DMS79 (cell line): ENCODE data around the gene SMG6.
A peak's percentile ranks its signal among the peaks of the same experiment; 100 is the strongest.

Experiments used
- DNase-seq: peaks from one replicate; lab custom pipeline; 2025; lab: John Stamatoyannopoulos, UW

Gene SMG6

GRCh38 chr17:2049333-2050299 lies 254.0 kb downstream of the SMG6 start:
- DNase-seq, result peak; percentile 27

DNA sequence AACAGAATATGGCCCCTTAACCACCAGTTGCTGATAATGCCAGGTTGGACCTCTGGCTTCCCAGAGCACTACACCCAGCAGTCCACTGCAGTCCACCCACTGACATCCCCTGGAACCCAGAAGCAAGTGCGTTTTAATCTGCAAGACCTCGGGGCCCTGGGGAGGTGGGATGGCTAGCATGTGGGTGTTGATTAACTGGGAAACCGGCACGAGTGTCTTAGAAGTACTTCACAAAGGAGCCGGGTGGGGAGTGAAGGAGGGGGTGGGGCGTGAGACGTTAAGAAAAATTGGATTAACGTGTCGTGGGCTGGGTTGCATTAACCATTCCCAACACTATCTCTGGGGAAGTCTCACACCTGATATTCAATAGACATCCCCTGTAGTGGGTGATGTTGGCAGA lies 254.8 kb downstream of the SMG6 start:
- no peak for DNase-seq

DNA sequence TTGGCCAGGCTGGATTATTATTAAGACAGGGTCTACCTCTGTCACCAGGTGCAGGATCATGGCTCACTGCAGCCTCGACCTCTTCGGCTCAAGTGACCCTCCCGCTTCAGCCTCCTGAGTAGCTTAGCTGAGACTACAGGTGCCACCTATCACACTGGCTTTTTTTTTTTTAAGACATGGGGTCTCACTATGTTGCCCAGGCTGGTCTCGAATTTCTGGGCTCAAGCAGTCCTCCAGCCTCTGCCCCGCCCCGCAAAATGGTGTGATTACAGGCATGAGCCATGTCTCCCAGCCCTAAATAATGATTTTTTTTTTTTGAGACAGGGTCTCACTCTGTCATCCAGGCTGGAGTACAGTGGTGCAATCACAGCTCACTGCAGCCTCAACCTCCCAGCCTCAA lies 256.0 kb downstream of the SMG6 start:
- no peak for DNase-seq

DNA sequence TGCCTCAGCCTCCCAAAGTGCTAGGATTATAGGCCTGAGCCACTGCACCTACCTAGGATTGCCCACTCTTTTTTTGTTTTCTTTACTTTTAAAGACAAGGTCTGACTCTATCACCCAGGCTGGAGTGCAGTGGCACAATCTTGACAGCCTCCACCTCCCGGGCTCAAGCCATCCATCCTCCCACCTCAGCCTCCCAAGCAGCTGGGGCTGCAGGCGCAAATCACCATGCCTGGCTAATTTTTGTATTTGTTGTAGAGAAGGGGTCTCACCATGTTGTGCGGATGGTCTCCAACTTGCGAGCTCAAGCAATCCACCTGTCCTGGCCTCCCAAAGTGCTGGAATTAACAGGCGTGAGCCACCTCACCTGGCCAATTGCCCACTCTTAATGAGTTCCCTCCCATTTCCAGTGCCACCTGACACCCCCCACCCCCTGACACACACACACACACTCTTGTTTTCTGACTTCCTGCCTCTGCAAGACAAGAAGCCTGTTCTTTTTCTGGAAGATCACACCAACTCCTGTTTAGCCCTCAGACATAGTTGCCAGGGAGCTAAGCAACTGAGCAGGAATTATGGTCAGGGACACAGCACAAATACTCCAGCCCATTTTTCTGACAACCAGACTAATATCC lies 259.2 kb downstream of the SMG6 start:
- DNase-seq, result no peak

DNA sequence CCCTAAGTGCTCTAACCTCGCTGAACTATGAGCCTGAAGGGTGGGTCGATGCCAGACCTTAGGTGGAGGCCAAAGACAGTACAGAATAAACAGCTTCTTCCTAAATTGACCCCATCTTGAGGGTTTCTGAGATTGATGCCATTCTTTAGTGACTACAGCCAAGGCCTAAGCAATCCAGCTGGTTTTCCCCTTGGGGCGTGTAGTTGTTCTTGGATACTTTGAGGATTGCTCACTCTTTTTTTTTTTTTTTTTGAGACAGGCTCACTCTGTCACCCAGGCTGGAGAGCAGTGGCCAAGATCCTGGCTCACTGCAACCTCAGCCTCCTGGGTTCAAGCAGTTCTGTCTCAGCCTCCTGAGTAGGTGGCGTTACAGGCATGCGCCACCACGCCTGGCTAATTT lies 259.8 kb downstream of the SMG6 start:
- no peak for DNase-seq

DNA sequence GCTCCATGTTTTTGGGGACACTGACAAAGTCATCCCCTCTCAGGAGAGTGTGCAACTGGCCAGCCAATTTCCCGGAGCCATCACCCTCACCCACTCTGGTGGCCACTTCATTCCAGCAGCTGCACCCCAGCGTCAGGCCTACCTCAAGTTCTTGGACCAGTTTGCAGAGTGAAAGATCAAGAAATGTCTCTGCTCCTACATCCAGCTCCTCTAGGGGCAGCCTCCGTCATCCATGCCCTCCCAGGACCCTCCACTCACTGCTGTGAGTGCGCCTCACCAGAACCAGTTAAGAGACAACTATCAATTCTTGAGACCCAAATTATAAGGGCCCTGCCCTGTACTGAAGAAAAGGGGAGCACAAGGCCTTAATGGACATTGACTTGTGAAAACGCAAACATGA lies 260.7 kb downstream of the SMG6 start:
- DNase-seq, result no peak

- DNase-seq, result no peak
Observed at GRCh38 chr17:2042390-2042847, 261.2 kb downstream of the SMG6 start.

- DNase-seq, result peak; percentile 90
Observed at GRCh38 chr17:2041561-2042389, 261.8 kb downstream of the SMG6 start, which contains the start of gene OVCA2. TSS of gene OVCA2 (plus strand) at chr17:2042022. CDS start at chr17:2042048, 26 bp downstream.

- DNase-seq, result no peak
Observed at GRCh38 chr17:2040942-2041560, 262.5 kb downstream of the SMG6 start.

- no peak for DNase-seq
Observed at GRCh38 chr17:2040219-2040827, 263.3 kb downstream of the SMG6 start.

GRCh38 chr17:2037155-2037554 lies 266.4 kb downstream of the SMG6 start:
- DNase-seq, result no peak

DNA sequence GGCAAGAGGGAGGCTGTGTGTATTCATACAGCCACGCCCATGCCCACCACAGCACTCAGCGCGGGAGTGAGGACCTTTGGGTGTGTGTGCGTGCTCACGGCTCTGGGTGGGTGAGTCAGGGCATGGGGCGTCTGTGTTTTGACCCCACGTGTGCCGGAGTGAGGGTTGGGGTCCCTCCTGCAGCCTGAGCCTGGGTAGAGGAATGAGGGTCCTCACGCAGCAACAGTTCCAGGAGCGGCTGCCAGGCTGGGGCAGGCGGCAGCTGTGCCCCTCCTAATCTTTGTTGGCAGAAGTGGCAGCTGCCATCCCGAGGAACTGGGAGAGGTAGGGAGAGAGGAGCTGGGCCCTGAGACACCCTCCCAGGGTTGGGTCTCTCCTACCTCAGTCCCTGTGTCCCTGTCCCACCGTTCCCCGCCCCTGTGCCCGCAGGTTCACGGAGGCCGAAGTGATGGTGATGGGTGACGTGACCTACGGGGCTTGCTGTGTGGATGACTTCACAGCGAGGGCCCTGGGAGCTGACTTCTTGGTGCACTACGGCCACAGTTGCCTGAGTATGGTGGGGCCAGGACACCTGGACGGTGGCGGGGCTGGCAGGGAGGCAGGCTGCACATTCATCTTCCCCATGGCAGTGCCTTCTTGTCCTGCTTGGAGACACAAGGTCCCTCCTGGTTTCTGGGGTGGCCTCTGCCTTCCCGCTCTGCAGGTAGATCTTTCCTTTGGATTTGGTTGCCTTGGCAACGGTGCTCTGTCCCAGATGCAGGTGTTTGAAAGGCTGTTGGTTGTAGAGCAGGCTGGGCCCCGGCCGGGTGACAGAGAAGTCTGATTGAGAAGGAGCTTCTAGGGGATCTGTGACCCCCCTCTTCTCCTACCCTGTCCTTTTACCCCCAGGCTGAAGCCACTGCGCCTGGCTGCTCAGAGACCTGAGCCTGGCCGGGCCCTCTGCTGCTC lies 267.8 kb downstream of the SMG6 start:
- DNase-seq, result no peak

GRCh38 chr17:2034806-2035540 lies 268.6 kb downstream of the SMG6 start:
- no peak for DNase-seq

- no peak for DNase-seq
Observed at GRCh38 chr17:2034157-2034556, 269.4 kb downstream of the SMG6 start.

DNA sequence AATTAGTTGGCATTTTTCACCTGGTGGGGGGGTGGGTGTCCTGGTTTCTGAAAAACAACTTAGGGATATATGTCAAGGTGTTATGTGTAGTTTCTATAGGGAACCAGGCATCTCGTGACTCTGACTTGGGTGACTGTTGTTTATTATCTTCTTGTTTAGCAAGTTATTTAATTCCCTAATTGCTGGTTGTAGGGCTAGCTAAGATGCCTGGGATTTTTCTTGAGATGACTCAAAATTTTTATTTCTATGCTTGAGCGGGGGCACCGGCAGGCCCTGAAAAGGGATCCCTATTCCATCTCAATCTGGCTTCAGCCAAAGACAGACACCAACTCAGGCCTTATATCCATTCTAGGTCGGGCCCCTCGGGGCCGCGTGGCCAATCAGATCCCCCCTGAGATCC lies 270.4 kb downstream of the SMG6 start:
- no peak for DNase-seq

DNA sequence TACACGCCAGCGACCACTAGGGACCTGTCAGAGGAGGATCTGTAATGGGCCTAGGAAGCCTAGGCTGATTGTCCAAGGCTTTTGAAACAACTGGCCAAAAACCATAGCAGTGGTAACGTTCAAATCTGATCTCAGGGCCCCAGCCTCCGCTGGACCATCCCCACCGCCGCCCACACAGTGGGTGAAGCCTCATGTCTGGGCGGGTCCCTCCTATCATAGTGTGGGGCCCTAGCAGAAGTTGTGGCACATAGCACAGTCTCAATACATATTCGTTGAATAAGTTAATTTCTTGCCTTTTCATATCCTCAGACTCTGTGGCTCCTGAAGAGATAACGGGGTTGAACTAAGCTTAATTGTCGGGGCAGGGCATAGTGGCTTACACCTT lies 272.8 kb downstream of the SMG6 start:
- DNase-seq, result no peak

DNA sequence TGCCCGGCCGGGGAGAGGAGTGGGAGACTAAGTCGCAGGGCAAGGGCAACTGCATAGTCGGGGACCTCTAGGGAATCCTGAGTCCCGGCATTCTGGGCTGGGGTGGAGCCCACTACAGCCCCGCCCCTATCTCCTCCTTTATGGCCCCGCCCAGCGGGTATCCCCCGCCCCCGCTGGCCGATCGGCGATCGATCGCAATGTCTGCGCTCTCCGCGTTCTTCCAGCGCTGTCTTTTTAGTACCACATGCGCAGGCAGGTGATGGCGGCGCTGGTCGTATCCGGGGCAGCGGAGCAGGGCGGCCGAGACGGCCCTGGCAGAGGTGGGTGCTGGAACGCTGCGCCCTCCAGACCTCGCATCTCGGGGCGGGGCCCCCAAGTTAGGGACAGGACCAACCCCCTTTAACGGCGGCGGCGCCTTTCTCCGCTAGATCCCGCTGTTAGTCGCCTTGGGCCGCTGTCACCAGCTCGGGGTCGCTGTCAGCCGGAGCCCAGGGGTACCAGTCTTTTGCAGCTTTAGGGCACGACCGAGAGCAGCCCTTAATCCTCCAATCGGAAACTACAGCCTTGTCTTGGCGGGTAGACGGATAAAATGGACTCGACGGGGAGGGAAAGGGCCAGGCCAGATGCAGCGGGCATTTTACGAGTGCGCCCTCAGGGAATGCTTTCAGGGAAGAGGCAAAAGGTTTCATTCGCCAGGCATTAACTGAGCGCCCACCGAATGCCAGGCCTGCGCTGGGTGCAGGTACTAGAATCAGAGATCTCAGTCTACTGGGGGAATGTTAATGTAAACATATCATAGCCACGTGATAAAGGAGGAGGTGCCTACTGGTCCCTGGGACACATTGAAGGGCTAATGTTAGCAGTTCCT lies 273.4 kb downstream of the SMG6 start, which contains the start of gene DPH1:
TSS of gene DPH1 (plus strand) at position 243 of the 868 bp plus-strand sequence. CDS start at position 260, 17 bp downstream.
- DNase-seq, result peak; percentile 55

DNA sequence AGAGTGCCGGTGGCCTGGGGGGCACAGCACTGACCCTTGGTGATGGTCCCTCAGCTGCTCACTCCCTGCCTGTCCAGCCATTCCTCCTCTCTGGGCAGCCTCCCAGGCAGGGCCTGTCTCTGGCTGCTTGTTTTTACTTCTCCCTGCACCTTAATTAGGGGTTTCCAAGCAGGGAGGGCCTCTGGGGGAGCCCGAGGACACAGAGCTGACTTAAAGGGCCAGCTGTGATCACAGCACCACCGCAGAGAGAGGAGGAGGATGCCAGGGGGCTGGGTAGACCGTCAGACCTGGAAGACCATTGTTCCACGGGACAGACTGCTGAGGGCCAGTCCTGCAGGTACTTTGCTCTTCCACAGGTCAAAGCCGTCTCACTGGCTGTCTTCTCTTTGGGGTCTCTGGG lies 274.8 kb downstream of the SMG6 start:
- no peak for DNase-seq
